Uterus (tissue), 2 donors: ENCODE data around the gene CAPZB.

Source experiments
- POLR2A ChIP-seq, 2 donors: fragments of 450-650 bp; IDR thresholded peaks; one replicate each; pipeline ENCODE4 v1.6.1; 2016; ENCODE audit warnings: antibody characterized with exemption in 2 of 2, mild to moderate bottlenecking in 1 of 2, moderate library complexity in 1 of 2
- TF ChIP-seq, protein P1 (sequence below), 4 experiments: fragments of 200-600 bp in 2 of 4; fragments of 450-650 bp in 2 of 4; sonication (generic) in 2 of 4; IDR thresholded peaks; one replicate each; pipeline ENCODE4 v1.5.1; 2016 to 2019; ENCODE audit warnings: antibody characterized with exemption in 4 of 4, mild to moderate bottlenecking in 2 of 4, moderate library complexity in 1 of 4

DNA sequence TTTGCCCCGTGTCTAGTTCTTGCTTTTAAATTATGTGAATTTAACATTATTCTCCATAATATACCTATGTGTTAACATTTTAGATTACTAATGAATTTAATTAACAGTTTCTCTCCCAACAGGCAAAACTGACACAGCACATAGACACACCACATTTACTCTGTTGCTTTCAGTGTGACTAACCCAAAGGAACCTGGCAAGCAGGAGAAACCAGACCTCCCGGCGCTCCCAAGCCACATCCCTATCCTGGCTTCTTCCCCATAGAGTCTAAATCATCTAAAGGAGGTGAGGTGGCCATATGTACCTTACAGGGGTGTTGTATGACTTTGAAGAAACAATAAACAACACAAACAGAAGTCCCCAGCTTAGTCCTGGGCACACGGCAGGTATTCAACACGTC lies 69.2 kb downstream of the CAPZB start:
- TF ChIP-seq, protein P1, sequence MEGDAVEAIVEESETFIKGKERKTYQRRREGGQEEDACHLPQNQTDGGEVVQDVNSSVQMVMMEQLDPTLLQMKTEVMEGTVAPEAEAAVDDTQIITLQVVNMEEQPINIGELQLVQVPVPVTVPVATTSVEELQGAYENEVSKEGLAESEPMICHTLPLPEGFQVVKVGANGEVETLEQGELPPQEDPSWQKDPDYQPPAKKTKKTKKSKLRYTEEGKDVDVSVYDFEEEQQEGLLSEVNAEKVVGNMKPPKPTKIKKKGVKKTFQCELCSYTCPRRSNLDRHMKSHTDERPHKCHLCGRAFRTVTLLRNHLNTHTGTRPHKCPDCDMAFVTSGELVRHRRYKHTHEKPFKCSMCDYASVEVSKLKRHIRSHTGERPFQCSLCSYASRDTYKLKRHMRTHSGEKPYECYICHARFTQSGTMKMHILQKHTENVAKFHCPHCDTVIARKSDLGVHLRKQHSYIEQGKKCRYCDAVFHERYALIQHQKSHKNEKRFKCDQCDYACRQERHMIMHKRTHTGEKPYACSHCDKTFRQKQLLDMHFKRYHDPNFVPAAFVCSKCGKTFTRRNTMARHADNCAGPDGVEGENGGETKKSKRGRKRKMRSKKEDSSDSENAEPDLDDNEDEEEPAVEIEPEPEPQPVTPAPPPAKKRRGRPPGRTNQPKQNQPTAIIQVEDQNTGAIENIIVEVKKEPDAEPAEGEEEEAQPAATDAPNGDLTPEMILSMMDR (IDR thresholded peaks at IDR 0.05) = no peak
- no peak for TF ChIP-seq POLR2A (IDR thresholded peaks at IDR 0.05)
